HG03060 (cell line): ENCODE results near the gene ZNF232.
"Not testable (repeated sequence)": the region's sequence is repeated elsewhere in the genome, so short reads cannot be mapped to it uniquely, and the experiment has no call there.

ENCODE experiments used
- ATAC-seq: cut with Tn5 transposase; IDR thresholded peaks from one replicate; pipeline ENCODE4 v1.9.1; 2021; ENCODE audit warnings: low read depth, moderate number of reproducible peaks; ENCODE audit not compliant: unreplicated experiment

The ZNF232 gene

DNA sequence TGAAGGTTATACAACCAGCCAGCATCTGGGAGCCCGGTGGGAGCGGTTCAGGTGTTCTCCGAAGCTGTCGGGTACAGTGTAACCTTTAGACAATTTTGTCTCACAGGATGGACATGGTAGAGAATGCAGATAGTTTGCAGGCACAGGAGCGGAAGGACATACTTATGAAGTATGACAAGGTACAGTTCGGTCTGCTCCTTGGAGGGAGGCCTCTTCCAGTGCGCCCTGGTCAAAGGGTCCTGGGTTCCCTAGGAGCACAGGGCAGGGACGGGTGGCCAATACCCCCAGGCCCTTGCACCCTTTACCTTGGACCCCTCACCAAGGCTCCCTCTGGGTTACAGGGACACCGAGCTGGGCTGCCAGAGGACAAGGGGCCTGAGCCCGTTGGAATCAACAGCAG lies 18.6 kb upstream of the ZNF232 start:
- not testable (repeated sequence) for ATAC-seq

DNA sequence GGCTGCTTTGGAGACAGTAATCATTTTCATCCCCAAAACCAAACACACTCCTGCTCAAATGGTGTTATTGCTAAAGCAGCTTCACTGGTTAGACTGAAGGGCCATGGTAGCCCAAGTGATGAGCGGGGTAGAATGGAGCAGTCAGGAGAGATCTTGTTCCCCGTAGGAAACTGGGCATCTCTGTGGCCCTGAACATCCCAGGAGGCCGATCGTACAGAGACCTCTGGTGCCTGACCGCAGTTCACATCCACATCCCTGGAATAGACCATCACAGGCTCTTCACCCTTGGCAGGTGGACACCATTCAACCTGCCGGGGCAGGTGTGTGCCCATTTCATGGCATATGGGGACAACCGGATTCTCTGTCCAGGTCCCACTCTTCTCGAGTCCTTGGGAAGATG lies 18.1 kb upstream of the ZNF232 start:
- not testable (repeated sequence) for ATAC-seq

DNA sequence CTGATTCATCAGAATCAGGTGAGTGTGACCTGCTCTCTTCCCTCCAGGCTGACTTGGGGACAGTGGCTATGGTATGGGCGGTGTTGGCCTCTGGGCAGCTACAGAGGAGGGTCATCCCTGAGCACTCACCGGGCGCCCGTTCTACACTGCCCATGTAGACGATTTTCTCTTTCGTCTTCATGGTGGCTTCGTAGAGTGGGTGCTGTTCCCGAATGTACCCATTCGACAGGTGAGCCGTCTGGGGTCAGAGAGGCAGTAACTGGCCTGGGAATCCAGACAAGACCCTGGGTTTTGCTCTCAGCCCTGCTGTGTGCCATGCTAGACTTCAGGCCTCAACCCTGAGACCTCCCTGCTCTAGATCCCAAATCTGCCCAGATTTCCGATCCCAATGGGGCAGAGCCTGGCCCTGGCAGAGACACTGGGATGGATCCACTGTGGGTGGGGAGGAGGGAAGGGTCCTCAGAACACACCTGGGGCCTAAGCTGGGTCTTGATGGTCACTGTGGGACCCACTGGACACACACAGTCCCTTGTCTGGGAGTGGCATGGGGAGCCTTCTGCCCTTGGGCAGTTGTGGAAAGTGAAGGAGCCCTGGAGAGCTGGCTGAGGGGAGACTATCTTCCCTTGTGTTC lies 17.3 kb upstream of the ZNF232 start:
- ATAC-seq, result no peak

DNA sequence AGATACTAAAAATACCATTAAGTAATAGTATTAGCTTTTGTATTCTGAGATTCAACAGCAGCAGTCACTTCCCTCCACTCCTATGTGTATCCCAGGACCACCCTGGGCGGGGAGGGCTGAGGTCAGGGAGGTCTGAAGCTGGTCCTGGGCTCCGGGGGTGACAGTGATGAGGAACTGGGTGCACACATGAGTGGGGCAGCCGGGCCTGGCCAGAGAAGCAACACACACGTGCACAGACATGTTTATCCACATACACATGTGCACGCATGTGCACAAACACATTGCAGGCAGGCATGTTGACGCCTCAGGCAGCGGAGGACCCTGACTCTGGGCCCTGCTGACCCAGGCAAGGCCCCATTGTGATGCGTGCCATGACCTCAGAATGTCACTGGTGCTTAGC lies 16.7 kb upstream of the ZNF232 start:
- ATAC-seq, result not testable (repeated sequence)

DNA sequence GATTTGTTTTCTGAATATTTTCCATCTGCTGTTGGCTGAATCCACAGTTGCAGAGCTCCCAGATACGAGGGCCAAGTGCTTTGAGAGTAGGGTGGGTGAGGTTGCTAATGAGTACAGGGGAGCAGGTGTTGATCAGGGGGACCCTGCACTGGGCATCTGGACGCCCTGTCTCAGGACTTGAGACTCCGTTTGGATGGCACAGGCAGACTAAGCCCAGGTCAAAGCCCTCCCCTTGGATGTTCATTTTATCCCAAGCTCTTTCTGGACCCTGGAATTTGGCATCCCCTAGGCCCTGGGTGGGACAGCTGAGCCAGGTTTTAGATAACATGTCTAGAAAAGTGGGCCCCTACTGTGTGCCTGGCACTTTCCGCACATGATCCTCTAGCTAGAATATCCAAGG lies 16.2 kb upstream of the ZNF232 start:
- ATAC-seq, result no peak

DNA sequence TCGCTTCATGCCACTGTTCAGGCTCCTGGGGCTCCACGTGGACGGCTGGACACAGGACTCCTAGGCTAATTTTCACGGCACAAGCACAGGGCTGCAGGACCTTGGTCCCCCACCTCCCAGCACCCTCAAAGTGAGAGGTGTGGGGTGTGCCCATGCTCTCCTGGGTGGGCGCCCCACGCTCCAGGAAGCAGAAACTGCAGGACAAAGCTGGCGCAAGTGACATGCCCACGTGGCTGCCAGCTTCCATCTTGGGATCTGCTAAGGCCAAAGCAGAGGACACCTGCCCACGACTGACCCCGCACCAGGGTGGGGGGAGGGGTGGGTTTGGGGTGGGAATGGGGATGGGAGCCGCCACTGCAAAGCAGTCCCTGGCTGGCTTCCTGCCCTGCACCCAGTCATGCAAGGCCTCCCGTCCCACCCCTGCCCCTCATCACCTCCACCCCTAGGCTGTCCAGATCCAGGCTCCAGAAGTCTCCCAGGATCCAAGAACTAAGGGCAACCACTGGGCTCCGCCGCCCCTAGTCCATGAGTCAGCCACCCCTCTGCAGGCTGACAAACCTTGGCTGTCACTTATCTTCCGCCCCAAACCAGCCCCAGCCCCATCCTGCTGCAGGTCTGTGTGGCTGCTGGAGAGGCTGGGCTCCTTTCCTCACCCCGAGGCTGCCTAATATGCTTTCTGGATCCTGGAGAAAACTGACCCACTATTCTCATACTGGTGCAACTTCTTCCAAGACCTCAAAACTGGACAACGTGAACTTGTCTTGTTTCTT lies 15.2 kb upstream of the ZNF232 start:
- no peak for ATAC-seq

DNA sequence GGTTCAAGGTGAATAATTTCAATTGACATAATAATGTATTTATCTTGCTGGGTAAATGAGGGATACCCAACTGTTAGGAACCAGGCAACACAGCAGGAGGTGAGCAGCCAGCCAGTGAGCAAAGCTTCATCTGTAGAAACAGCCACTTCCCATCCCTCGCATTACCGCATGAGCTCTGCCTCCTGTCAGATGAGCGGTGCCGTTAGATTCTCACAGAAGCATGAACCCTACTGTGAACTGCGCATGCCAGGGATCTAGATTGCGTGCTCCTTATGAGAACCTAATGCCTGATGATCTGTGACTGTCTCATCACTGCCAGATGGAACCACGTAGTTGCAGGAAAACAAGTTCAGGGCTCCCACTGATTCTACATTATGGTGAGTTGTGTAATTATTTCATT lies 13.2 kb upstream of the ZNF232 start:
- ATAC-seq, result not testable (repeated sequence)

DNA sequence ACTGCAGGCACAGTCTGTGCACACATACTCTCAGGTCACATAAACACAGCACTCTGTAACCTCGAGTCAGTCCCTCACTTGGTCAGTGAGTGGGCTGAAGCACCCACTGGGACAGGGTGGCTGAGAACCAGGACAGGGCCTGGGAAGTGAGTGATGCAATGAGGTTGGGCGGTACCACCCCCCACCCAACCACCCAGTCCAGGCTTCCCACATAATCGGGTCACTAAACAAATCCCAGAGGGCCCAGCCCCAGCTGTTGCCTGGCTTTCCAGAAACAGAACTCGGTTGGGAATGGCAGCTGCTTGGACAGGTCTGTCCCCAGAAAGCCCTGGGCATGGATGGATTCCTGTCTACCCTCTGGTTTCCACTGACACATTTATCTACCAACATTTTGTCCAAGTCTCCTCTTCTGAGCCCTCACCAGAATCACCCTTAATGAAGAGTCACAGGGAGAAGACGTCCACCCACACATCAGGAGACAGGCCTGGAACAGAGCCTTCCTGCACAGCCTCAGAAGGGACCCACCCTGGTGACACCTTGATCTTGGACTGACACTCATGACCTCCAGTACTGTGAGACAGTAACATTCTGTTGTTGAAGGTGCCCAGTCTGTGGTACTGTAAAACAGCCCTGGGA lies 12.6 kb upstream of the ZNF232 start:
- ATAC-seq, result not testable (repeated sequence)

DNA sequence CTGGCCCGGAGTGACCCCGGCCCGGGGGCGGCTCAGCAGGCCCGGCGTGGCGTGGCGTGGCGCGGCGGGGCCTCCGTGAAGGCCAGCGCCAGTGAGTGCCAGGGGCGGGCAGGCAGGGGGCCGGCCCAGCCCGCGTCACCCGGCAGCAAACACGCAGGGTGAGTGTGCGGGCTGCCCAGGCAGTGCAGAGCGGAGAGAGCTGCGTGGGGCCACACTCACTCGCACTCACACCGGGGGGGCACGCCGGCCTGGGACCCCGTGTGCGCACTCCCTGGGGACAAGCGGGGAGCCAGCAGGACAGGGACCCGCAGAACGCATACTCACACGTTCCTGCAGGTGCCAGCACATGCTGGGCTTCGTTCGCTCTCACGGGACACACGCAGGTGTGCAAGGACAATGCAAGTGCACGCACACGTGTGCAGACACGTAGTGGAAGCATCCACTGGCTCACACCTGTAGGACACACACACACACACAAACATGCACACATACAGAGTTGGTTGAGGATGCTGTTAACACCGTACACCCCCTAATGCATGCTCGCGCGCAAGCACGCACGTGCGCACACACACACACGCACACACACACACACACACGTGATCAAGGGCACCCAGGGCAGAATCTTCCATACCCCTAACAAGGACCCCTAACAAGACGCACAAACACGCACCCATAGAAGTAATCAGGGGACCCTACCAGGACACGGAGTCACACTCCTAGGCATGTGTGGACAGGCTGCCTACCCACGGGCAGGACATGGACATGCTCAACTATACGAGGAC lies 11.9 kb upstream of the ZNF232 start:
- no peak for ATAC-seq

DNA sequence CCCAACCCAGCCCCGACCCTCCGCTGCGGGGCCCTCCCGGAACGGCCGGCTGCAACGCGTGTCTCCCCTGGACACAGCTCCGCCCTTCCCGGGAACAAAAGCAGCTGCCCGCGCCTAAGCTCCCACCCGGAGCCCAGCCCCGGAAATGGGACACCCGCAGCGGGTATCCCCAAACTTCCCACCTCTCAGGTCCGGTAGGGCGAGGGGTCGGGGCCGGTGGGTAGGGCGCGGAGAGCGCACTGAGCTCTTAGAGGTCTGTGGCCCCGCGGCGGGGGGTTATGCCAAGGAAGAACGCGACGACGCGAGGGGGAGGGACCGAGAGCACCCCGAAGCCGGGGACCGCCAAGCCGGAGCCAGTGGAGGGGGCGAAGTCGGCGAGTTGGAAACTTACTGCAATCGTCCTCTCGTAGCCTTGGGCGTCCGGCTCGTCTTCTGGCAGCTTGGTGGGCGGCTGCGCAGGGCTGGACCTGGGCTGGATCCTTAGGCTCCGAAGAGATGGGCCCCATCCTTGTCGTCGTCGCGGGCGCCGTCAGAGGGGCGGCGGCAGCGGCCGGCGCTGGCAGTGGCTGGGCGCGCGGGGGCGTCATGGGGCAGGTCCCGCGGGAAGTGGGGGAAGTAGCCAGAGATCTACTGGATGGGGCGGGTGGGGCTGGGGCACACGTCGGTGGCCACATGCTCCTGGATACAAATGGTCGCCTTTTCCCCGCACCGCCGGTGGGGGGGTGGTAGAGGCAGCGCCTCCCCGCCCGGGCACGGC lies 11.1 kb upstream of the ZNF232 start:
- ATAC-seq, result no peak

DNA sequence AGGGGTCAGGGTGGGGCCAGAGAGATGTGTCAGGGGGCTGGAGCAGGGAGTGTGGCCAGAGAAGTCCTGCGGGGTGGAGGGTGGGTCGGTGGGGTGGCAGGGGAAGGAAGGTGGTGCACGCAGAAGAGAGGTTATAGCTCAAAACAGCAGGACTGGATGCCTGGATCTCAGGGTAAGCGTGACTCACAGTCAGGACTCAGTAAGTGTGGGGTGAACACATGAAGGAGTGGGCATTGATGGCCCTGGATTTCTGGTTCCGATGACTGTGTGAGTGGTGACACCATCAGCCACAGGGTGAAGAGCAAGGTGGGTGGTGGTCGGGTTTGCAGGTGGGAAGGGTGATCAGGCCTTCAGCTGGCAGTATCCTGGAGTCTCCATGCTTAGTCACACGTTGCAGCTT lies 10.4 kb upstream of the ZNF232 start:
- ATAC-seq, result not testable (repeated sequence)

DNA sequence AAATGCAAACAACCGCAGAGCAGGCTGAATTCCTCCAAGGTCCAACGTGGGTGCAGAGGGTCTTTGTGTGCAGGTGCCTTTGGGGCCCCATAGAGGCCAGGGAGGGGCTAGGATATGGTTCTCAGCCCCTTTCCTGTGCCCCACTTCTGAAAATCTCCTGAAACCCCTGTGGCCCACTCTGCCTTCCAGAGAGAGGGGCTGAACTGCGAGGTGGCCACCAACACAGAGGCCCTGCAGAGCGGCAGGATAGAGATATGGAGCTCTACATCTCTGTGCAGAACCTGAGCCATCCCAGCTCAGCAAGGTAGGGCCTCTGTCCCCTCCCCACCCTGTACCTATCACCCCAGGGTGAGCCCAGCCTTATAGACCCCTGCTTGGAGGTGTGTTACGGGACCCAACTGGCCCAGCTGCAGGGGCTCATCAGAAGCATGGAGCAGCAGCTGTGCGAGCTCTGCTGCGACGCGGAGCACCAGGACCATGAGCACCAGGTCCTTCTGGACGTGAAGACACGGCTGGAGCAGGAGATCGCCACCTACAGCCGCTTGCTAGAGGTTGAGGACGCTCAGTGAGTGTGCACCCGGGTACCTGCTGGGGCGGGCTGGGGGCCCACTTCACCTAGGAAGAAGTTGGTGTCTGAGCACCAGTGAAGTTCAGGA lies 9.6 kb upstream of the ZNF232 start:
- no peak for ATAC-seq

DNA sequence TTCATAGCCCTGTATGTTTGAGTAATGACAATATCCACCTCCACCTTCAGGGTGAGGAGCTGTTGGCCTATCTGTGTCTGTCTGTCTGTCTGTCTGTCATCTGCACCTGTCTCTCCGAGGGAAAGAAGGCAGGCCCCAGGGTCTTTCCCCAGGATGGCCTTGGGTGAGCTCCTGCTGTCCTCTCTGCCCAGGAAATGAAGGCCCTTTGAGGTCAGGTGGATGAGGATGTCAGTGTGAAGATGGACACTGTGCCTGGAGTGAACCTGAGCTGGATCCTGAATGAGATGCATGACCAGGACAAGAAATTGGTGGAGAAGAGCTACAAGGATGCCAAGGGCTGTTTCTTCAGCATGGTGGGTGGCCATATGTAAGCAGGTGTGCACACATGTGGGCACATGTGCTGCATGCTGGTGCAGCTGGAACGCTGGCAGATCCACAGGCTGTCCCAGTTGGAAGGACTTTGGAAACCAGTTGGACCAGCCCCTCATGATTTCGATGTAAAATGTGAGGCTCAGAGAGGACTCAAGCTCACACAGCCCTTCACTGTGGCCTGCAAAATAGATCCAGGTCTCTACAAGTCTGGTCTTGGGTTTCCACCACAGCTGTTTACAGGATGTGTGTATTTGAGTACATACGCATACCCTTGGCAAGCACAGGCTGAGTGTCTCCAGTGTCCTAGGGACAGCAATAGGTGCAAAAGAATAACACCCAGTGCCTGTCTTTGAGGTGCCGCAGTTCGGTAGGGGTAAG lies 8.9 kb upstream of the ZNF232 start:
- not testable (repeated sequence) for ATAC-seq

DNA sequence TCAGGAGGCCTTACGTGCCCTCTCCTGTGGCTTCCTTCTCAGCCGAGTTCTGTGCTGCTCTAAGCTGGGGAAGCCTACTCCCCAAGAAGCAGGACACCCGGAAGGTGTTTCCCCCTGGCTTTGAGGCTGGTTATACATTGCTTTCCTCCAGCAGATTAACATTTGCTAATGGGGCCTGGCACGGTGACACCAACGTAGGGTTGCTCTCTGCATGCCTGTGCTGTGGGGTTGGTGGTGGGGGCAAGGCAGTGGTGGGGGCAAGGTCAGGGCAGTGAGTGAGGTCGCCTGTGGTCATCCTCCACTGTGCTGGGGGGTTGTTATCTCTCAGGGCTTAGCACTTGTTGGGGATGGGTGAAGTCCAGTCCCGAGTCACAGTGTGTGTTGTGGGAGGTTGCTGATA lies 8.4 kb upstream of the ZNF232 start:
- ATAC-seq, result no peak

DNA sequence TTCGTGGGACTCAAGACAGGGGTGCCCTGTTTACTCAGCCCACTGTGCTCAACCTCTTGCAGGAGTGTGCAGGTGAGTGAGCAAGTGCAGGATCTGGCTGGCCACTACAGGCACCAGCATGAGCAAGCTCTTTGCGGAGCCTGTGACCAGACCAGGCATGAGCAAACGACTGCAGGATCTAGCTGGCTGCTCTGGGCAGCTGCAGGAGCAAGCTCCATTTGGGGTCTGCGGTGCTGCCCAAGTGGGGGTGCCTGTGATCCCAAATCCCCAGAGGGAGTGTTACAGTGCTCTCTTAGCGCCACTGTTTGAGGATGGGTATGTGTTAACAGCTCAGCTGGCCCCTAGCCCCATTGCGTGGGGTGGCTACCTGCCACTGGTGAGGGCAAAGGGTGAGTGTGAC lies 6.5 kb upstream of the ZNF232 start:
- ATAC-seq, result no peak

DNA sequence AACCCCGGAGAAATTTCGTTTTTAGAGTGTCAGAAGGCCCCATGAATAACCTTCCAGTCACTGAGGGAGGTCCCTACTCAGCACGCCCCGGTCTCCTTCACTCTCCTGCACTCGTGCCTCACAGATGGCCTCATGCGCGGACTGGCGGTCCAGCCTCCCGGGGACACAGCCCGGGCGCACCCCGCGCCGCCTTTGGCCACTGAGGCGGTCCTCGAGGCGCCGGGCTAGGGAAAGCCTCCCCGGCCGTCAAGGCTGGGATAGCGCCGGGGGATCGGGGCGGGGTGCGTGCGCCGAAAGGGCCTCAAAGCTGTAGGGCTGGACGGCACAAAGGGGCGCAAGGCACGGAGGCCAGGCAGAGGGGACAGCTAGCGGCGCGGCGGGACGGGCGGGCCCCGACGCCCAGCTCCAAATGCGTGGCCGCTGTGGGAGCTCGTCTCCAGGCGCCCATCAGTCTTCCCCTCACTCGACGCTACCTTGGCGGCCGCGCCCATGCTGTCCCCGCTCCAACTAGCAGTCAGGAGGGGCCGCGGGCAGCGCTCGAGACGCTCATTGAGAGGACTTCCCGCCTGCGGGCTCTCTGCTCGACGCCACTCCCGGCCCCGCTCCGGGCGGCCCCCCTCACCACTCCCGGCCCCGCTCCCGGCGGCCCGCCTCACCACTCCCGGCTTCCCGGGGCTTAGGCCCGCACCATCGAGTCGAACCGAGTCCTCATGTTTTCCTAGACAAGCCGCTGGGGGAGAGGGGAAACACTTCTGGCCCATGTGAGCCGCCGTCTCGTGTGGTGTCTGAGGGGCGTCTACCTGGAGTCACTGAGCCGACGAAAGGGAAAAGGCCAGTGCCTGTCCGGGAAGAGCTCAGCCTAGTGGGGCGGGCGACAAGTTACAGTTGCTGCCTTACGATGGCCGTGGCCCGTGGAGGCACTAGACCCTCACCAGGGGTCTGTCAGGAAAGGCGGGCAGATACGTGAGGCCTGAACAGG lies 4.3 kb upstream of the ZNF232 start, which contains the start of gene USP6:
Gene USP6, plus strand, starts transcription at position 360 of the 979 bp plus-strand sequence. CDS start 14,336 bp downstream, outside the sequence.
- no peak for ATAC-seq

DNA sequence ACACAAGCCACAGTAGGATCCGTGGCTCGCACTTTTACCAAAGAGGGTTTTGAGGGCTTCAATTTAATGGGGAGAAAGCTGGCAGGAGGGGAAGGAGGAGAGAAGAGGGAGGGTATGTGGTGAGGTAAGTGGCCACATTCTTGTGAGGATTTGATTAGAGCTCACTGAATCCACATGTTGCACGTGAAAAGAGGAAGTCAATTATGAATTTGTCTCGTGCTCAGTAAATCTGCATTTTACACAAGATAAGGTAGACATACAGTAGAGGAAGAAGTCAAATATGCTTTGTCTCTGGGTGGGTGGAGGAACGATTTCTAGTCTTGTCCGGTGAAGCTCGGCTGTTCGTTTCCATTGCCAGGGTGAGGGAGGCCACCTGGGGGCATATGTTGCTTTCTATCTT lies 862 bp downstream of the ZNF232 start:
- ATAC-seq, result no peak

DNA sequence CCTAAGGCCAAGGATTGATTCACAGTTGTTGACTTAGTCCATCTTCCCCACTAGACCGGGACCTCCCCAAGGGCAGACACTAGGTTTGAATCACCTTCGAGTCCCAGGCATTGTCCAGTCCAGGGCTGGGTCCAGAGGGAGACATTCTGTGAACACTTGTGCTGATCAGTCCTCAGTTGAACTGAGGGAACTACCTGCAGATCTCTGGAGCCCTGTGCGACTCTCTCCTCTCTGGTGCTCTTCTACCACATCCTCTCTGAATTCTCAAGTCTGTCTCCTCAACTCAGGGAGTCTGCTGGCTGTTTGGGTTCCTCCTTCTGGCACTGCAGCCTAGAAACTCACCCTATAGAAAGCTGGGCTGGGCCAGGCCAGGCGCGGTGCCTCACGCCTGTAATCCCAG lies 10.8 kb downstream of the ZNF232 start:
- ATAC-seq, result no peak
